HEK293T (cell line): Measurements from ENCODE around the gene PCBP2.

Experiments
- BHLHE40 ChIP-seq: fragments of 450-650 bp; IDR thresholded peaks from 2 replicates; pipeline ENCODE4 v1.6.1; 2016; ENCODE audit warnings: mild to moderate bottlenecking, moderate library complexity, borderline replicate concordance
- CTBP1 ChIP-seq: fragments of 450-650 bp; IDR thresholded peaks from 2 replicates; pipeline ENCODE4 v1.6.1; 2016; ENCODE audit warnings: borderline replicate concordance
- FOXA1 ChIP-seq: fragments of 450-650 bp; IDR thresholded peaks from 2 replicates; pipeline ENCODE4 v1.6.1; 2016; ENCODE audit warnings: mild to moderate bottlenecking
- FOXM1 ChIP-seq: fragments of 450-650 bp; IDR thresholded peaks from 2 replicates; pipeline ENCODE4 v1.6.1; 2017; ENCODE audit warnings: mild to moderate bottlenecking, borderline replicate concordance
- LEF1 ChIP-seq: fragments of 450-650 bp; IDR thresholded peaks from 2 replicates; pipeline ENCODE4 v1.6.1; 2017; ENCODE audit warnings: mild to moderate bottlenecking, borderline replicate concordance
- PKNOX1 ChIP-seq: fragments of 450-650 bp; IDR thresholded peaks from 2 replicates; pipeline ENCODE4 v1.6.1; 2016
- SP1 ChIP-seq: fragments of 450-650 bp; IDR thresholded peaks from 2 replicates; pipeline ENCODE4 v1.6.1; 2017
- SUZ12 ChIP-seq: fragments of 450-650 bp; IDR thresholded peaks from 2 replicates; pipeline ENCODE4 v1.6.1; 2016; ENCODE audit warnings: mild to moderate bottlenecking
- TARDBP ChIP-seq: fragments of 450-650 bp; IDR thresholded peaks from 2 replicates; pipeline ENCODE4 v1.6.1; 2016

GRCh38 chr12:53504004-53504920 is 52.4 kb downstream of the PCBP2 start:
- TF ChIP-seq SUZ12 (no peak), FOXA1 (no peak), FOXM1 (no peak), TARDBP (no peak), LEF1 (no peak), SP1 (no peak), BHLHE40 (no peak), PKNOX1 (no peak), CTBP1 (no peak)
